KG1 (cell line): ENCODE data around the gene KIAA1586.
"Not testable (repeated sequence)": the region's sequence is repeated elsewhere in the genome, so short reads cannot be mapped to it uniquely, and the experiment has no call there.

Source experiments
- DNase-seq: peaks from one replicate; lab custom pipeline; 2025; lab: John Stamatoyannopoulos, UW

Gene KIAA1586, protein sequence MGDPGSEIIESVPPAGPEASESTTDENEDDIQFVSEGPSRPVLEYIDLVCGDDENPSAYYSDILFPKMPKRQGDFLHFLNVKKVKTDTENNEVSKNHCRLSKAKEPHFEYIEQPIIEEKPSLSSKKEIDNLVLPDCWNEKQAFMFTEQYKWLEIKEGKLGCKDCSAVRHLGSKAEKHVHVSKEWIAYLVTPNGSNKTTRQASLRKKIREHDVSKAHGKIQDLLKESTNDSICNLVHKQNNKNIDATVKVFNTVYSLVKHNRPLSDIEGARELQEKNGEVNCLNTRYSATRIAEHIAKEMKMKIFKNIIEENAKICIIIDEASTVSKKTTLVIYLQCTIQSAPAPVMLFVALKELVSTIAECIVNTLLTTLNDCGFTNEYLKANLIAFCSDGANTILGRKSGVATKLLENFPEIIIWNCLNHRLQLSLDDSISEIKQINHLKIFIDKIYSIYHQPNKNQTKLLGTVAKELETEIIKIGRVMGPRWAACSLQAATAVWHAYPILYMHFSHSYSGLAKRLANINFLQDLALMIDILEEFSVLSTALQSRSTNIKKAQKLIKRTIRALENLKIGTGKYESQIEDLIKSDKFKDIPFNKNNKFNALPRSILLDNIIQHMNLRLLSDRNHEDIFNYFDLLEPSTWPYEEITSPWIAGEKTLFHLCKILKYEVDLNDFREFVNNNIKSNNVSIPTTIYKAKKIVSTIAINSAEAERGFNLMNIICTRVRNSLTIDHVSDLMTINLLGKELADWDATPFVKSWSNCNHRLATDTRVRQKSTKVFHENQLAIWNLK

DNA sequence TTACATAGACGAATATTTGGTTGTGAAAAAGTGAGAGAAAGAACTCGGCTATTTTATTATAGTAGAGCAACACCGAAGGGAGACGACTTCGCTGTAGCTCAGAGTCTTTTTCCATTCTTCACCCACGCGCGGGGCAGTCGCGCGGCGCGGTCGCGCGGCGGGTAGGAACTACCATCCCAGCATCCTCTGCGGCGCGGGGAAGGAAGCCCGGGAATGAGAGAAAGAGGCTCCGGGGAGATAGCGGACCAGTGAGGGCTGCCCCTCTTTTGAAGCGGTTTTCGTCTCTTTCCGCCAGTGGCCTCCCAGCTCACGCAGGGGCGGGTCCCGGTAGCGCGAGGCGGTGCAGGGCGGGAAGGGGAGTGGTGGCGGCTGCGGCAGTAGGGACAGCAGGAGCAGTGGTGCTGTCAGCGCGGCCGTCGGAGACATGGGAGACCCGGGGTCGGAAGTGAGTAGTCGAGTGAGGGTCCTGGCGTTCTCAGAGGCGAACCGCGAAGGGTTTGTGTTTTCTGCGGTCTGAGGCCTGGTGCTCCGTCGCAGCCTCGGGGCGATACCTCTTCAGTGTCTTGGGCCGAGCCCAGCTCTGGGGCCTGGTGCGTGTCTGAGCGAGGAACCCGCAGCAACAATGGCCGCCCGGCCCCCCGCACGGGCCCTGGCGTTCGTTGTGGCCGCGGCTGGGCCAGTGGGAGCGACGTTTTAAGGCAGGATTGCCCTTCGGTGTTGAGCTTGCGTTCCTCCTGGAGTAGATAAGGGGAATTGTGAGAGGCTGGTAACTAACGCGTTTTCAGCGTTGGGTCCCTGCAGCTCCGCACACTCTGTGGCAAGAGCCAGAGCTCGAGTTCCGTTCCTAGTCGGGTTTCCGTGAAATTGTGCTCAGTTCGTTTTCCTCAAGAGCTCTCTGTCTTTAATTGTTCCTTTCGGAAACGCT, at the start of gene KIAA1586:
TSS of gene KIAA1586 (plus strand) at position 362 of the 925 bp plus-strand sequence. CDS start at position 425, 63 bp downstream.
- DNase-seq, result peak; percentile 74

DNA sequence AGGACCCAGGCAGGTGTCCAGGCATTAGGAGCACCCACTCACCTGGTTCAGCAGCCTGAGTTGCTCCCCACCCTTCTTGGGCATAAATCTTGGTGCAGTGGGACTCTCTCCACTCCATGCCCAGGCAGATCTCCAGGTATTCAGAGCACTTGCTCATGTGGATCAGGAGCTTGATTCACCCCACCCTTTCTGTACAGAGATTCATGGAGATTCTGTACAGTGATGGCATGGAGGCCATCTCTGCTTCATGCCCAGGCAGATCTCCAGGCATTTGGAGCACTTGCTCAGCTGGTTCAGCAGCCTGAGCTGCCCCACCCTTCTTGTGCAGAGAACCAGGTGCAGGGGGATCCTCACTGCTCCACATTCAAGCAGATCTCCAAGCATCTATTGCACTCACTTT, 47.4 kb upstream of the KIAA1586 start:
- no peak for DNase-seq

DNA sequence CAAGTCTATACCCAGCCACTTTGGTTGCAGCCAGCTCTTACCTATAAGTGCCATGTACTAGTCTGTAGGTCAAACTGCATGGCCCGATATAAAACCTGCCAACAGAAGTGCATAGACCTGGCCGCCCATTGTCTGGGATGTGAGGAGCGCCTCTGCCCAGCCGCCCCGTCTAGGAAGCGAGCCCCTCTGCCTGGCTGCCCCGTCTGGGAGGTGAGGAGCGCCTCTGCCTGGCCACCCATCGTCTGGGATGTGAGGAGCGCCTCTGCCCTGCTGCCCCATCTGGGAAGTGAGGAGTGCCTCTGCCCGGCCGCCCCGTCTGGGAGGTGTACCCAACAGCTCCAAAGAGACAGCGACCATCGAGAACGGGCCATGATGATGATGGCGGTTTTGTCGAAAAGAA, 46.7 kb upstream of the KIAA1586 start:
- DNase-seq, result not testable (repeated sequence)

DNA sequence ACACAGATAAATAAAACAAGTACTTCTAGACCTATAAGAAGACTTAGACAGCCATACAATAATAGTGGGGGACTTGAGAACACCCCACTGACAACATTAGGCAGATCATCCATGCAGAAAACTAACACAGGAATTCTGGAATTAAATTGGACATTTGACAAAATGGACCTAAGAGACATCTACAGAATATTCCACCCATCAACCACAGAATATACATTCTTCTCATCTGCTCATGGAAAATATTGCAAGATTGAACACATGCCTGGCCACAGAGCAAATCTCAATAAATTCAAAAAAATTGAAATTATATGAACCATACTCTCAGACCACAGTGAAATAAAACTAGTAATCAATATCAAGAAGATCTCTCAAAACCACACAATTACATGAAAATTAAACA, 44.3 kb upstream of the KIAA1586 start:
- no peak for DNase-seq

DNA sequence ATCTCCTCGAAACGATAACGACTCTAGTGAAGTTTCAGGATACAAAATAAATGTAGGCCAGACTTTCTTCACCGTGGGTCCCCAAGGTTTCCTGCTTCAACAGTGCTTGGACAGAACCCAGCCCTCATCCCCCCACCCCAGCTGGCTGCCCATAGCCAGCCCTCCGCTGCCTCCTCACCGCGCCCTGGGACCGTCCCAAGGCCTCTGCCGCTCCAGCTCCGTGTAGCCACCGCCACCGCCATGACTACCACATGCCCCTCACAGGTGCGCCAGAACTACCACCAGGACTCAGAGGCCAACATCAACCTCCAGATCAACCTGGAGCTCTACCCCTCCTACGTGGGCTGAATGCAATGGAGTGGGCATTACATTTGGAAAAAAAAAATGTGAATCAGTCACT, 42.2 kb upstream of the KIAA1586 start:
- DNase-seq, result no peak

DNA sequence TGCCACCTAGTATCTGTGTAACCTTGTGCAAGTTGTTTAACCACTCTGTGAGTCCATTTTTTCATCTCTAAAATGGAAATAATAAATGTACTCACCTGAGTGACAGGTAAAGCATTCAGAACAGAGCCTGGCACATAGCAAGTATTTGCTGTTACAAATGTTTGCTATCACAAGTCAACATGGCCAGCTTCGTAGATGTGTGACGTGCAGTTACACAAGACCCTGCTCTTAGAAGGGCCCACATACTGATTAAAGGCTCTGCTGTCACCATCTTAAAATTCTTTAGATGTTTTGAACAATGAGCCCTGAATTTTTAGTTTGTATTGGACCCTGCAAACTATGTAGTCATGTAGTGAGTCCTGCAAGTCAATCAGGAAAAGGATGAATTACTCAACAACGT, 40.4 kb upstream of the KIAA1586 start:
- no peak for DNase-seq

DNA sequence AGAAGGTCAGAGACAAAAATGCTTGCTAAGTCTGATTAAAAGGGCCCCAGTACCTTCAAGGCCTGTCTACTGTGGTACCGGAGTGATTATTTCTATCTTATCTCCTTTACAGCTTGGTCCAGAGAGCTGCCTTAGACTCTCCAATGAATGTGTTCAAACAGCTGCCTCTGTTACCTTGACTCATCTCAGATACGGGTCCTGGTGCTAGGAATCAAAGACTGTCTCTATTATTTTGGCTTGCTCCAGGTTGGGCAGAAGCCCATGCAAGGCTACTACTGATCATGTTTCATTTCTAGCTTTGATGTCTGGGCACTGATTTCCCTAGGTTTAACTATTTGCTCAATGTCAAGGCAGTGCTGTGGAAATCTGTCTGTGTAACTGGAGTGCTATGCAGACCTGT, 38.4 kb upstream of the KIAA1586 start:
- not testable (repeated sequence) for DNase-seq

DNA sequence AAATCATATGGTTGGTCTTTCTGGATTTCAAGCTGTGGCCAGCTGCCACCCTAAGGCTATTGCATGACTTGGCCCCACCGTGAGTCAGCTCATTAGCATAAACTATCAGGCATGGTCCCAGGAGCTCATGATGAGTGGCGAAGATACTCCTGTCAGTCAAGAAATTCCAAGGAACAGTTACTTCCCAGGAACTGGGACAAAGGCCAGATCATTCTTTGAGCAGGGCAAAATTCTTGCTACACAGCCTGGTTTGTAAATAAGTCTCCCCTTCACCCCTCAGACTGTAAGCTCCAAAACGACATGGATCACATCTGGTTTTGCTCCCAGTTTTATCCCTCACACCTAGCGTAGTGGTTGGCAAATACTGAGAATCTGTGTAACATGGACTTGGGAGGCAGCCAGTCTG, 33.0 kb upstream of the KIAA1586 start:
- DNase-seq, result no peak

DNA sequence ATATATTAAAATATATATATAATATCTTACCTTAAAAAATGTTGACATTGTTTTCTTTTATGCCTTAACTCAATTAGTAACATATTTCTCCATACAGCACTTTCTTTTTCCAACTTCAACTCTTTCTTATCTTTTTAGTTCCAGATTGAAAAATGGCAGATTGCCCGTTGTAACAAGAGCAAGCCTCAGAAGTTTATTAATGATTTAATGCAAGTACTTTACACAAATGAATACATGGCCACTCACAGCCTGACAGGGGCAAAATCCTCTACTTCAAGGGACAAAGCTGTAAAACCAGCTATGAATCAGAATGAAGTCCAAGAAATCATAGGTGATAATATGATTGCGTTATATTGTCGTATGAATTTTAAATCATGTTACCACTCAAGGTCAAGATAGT, 29.4 kb upstream of the KIAA1586 start:
- DNase-seq, result no peak

DNA sequence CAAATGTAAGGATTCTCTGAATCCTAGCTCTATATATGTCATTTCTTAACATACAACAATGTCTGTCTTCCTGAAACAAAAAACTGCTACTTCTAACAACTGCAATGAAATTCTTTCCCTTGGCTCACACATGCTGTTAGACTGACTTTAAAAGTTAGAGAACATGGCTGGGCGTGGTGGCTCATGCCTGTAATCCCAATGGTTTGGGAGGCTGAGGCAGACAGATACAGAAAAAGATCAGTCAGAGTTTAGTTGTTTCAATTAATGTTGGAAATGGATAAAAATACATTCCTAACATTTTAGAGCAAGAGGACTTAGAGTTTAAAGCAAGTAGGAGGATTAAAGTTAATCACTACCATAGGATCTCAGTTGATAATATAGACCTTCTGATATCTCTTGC, 28.7 kb upstream of the KIAA1586 start:
- no peak for DNase-seq

DNA sequence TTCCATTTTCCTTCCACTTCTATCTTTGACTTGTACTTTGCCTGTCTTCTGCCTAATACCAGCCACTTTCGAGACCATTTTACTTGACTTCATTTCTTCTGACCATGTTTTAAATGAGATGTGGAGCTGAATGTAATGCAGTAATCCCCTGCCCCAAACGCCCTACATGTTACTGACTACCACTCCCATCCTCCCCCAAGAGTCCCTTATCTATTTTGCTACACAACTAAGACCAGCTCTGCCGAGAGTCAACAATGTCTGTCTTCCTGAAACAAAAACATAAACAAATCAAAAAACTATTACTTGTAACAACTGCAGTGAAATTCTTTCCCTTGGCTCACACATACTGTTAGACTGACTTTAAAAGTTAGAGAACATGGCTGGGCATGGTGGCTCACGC, 27.1 kb upstream of the KIAA1586 start:
- DNase-seq, result no peak

DNA sequence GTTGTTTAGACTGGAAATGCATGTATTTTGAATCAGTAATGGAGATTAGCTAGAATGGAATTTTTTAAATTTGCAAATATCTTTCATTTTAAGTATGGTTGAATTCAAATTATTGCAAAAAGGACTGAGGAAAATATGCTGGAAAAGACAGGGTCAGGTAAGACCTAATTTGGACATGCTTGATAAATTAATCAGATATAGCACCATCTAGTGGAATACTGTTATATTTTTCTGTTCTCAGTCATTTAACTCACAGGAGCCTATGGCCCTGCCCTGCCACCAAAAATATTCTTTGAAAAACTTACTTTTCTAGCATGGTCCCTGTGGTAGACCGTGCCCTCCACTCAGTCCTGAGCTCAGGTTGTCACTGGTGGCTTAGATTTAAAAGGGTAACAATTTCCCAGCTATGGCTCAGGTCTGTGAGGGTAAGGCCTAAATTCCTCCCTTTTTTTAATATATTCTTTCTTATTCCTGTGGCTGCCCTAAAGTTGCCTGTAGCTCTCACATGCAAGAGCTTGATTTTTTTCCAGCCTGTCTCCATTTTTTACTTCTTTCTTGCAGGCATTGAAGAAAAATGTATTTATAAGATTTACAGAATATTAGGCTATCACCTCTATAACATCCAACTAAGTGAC, 25.3 kb upstream of the KIAA1586 start:
- DNase-seq, result peak; percentile 28

DNA sequence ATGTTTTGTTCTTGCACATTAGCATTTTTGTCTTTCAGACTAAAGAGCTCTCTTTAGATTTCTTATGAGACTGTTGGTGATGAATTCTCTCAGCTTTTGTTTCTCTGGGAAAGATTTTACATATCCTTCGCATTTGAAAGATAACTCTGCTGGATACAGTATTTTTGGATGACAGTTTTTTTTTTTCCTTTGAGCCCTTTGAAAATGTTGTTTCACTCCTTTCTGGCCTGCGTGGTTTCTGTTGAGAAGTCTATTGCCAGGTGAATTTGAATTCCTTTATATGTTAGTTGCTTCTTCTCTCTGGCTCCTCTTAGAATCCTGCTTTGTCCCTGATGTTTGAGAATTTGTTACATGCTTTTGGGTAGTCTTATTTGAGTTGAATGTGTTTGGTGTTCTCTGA, 22.2 kb upstream of the KIAA1586 start:
- no peak for DNase-seq

DNA sequence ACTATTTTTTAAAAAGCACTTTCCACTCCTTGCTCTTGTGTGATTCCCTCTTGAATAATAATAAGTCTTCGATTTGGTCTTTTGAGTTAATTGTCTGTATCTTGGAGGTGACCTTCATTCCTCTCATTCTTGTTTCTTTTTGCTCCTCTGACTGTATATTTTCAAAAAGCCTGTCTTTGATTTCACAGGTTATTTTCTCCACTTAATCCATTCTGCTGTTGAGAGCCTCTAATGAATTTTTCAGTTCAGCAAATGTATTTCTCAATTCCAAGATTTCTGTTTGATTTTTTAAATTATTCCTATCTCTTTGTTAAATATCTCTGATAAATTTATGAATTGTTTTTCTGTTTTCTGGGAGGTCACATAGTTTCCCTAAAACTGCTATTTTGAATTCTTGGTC, 21.7 kb upstream of the KIAA1586 start:
- DNase-seq, result no peak

DNA sequence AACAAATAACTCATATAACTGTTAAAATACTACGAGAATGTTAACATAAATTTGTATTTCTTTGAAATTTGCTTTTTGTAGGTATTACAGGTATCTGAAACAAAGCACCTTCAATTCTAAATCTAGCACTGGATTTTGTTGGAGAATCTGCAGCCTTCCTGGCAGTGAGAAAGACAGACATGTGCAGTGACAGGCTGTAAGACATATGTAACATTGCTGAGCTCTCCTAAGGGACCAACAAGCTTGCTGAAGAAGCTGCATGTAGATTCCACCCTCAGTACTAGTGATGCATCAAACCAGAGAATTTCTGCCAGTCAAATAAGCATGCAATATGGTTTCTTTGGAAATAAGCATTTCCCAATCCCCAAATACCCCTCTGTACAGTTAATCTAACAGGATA, 20.5 kb upstream of the KIAA1586 start:
- no peak for DNase-seq

DNA sequence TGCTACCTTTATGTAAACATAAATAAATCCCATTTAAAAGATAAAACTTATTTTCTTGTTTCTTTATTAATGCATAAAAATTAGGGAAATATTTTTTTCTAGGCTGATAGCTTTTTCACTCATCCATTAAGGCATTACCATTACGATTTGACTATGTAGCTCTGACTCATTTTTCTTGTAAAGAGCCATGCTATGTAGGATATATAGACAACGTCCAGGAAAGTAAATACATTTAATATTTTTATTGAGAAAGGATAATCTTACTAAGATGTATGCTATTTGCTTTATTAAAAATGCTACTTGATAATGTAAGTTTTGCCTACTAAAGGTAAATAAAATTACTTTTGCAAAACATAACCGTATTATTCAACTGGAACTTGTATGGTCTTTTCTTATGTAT, 19.2 kb upstream of the KIAA1586 start:
- no peak for DNase-seq

DNA sequence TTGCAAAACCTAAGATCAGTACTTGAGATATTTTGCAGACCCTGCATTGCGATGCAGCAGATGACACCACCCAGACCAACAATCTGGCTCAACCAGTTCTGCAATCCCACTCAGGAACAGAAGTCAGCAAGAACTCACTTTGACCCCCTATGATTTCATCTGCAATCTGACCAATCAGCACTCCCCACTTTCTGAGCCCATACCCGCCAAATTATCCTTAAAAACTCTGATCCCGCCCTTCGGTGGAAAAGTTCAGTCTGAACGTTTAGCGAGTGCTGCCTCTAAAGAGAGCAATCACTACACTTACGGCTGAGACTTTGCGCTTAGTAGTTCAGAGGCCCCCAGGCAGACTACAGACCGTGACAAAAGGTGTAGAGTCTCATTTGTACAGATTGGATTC, 17.3 kb upstream of the KIAA1586 start:
- no peak for DNase-seq

DNA sequence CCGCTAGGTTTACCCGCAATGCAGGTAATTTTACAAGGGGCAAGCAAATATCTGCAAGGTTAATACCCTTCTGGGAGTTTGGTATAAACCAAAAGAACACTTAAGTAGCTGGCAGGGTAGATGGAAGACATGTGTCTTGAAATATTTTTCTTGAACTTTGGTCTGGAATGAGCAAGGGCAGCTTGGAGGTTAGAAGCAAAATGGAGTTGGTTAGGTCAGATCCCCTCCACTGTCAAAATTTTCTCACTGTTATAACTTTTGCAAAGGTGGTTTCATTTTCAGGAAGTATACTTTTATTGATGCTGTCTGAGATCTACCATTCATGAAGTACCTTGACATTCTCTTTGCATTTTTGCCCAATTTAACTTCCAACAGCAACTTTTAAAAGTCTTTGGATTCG, 13.3 kb upstream of the KIAA1586 start:
- DNase-seq, result no peak

DNA sequence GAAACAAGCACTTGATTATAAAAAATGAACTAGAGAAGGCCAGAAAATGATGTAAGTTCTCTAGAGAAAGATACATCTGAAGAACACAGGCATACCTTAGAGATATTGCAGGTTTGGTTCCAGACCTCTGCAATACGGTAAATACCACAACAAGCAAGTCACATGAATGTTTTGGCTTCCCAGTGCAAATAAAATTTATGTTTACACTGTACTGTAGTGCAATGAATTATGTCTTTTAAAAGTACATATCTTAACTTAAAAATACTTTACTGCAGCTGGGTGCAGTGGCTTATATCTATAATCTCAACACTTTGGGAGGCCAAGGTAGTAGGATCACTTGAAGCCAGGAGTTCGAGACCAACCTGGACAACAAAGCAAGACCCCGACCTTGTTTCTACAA, 10.9 kb upstream of the KIAA1586 start:
- DNase-seq, result no peak

DNA sequence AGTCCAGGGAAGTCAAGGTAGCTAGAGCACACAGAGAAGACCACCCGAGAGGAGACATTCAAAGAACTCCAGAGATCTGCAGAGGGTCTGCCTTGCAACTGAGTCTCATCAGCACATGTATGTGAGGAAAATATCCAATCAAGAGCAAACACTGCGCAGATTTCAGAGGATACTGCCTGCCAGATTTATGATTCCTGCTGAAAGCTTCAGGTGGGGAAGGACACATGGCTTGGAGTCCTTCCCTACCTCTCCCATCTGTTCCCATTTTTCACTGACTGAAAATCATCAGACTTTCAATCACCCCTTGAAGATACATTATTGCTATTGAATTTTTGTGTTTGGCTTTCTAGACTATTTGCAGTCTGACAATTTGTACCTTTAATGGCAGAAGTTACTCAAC, 7.6 kb upstream of the KIAA1586 start:
- DNase-seq, result no peak

DNA sequence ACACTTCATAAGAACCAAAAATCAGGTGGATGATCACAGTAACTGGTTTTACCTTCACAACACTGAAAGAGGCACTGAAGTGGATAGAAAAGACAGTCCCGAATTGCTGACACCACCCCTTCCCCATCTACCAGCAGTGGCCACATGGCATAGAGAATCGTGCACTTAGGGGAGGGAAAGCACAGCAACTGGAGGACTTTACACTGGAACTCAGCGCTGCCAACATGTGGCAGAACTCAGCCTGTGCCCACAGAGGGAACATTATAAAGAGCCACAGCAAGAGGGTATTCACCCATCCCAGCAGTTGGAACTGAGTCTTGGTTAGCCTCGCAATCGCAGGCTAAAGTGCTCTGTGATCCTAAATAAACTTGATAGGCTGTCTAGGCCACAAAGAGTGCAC, 6.5 kb upstream of the KIAA1586 start:
- DNase-seq, result no peak

DNA sequence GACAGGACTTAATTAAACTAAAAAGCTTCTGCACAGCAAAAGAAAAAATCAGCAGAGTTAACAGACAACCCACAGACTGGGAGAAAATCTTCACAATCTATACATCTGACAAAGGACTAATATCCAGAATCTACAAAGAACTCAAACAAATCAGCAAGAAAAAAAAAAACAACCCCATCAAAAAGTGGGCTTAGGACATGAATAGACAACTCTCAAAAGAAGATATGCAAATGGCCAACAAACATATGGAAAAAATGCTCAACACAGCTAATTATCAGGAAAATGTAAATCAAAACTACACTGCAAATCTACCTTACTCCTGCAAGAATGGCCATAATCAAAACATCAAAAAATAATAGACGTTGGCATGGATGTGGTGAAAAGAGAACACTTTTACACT, 2.4 kb upstream of the KIAA1586 start:
- DNase-seq, result not testable (repeated sequence)
